HG03060 (cell line): ENCODE data around the gene KCNJ6.
"Not testable (repeated sequence)": the region's sequence is repeated elsewhere in the genome, so short reads cannot be mapped to it uniquely, and the experiment has no call there.

Experiments
- ATAC-seq: cut with Tn5 transposase; IDR thresholded peaks from one replicate; pipeline ENCODE4 v1.9.1; 2021; ENCODE audit warnings: low read depth, moderate number of reproducible peaks; ENCODE audit not compliant: unreplicated experiment

The KCNJ6 gene

GRCh38 chr21:37784591-37785318, 131.5 kb downstream of the KCNJ6 start:
- ATAC-seq, result no peak

GRCh38 chr21:37783016-37783415, 133.2 kb downstream of the KCNJ6 start:
- no peak for ATAC-seq

DNA sequence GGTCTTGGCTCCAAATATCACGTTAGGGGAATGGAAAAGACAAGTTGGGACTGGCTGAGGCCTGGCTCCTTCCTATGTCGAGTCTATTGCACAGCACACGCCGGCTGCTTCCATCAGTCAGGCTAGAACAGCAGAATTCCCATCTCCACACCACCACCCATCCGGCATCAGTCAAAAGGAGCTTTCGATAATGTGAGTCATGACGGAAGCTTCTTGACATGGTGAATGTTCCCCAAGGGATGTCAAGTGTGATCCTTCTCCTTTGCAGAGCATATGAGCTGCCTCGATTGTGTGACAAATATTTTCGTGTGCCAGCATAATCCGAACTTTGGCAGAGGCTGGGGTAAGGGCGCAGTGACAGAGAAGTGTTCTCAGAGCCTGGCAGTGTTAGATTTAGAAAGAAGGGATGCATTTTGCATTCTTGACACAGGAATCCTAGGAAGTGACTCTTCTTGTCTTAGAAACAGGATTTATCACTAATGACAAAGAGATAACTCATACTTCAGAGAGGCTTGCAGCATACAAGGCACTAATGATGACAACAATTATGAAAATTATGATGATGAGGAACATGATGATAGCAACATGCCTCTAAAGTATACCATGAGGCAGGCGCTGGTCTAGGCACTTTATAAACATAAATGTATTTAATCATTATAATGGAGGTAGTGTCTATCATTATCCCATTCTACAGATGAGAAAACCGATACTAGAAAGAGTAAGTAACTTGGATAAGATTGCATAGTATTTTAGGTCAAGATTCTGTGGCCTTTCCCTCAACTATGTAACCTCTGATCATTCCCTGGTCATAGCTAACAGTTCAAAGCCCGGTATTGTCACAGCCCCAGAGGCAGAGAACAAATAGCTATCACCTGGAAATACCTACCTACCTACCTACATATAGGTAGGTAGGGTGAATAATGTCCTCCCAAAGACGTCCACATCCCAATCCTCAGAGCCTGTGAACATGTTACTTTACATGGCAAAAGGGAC, 135.0 kb downstream of the KCNJ6 start:
- no peak for ATAC-seq

DNA sequence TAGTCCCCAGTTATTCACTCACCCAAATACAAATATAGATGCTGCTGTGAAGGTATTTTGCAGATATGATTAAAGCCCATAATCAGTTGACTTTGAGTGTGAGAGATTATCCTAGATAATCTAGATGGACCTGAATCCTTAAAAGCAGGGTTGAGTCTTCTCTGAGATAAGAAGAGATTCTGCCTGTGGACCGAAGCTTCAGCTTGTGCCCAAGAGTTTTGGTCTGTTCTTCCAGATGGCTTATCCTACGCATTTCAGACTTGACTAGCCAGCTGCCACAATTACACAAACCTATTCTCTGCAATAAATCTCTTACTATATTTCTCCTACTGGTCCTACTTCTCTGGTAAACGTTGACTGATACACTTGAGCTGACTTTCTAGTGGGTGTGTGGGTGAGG, 145.1 kb downstream of the KCNJ6 start:
- ATAC-seq, result no peak

GRCh38 chr21:37770461-37770860, 145.8 kb downstream of the KCNJ6 start:
- no peak for ATAC-seq

- no peak for ATAC-seq
These were observed 146.6 kb downstream of the KCNJ6 start for GRCh38 chr21:37769656-37770055.

GRCh38 chr21:37767984-37768383, 148.3 kb downstream of the KCNJ6 start:
- no peak for ATAC-seq

DNA sequence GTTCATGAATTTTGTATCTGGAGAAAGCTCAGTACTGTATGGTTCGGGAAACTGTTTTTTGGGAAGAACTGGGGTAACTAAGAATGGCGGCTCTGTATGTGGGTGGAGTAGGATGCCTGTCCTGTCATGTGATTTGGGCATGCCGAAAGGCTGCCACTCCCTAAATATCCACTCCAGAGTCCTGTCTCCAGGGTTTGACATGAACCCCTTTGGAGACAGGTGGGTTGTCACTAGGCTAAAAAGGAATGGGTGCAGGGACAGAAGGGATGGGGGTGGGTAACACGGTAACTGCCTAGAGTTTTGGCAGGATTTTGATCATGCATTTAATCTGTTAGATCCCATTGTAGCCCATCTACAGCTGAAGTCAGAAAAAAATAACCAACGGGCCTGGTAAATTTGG, 150.1 kb downstream of the KCNJ6 start:
- no peak for ATAC-seq

GRCh38 chr21:37765221-37765900, 150.9 kb downstream of the KCNJ6 start:
- ATAC-seq, result no peak

GRCh38 chr21:37764691-37765090, 151.6 kb downstream of the KCNJ6 start:
- no peak for ATAC-seq

GRCh38 chr21:37763298-37763697, 153.0 kb downstream of the KCNJ6 start:
- ATAC-seq, result no peak

DNA sequence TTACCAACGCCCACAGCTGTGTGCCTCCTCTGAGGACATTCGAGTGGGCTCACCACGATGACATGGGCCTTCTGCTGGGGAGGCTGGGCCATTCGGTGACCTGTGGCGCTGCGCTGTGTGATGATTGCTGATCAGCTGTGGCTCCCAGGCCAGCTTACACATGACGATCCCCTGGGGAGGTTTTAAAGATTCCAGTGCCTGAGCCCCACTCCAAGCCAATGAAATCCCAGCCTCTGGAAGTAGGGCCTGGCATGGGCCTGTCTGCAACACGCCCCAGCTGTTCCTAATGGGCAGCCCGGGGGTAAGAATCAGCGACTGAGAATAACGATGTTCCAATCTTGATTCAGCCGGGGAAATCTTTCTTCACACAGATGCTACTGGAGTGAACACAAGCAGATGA, 153.7 kb downstream of the KCNJ6 start:
- ATAC-seq, result no peak

DNA sequence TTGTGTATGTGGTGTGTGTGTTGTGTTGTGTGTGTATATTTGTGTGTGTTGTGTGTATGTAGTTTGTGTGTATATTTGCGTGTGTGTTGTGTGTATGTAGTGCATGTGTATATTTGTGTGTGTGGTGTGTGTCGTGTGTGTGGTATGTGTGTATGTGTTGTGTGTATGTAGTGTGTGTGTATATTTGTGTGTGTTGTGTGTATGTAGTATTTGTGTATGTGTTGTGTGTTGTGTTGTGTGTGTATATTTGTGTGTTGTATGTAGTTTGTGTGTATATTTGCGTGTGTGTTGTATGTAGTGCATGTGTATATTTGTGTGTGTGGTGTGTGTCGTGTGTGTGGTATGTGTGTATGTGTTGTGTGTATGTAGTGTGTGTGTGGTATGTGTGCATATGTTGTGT, 154.9 kb downstream of the KCNJ6 start:
- ATAC-seq, result not testable (repeated sequence)

DNA sequence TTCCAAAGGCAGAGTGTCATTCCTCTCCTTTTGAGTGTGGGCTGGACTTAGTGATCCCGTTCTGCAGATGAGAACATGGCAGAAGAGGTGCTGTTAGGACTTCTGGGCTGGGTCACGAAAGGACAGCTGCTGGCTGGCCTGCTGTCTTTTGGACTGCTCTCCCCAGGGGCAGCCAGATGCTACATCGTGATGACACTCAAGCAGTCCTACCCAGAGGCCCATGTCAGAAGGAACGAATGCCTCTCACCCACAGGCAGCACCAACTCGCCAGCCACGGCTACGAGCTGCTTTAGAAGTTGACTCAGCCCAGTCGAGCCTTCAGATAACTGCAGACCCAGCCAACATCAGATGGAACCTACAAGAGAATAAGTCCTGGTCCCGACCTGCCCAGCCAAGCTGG, 156.5 kb downstream of the KCNJ6 start:
- ATAC-seq, result no peak

- no peak for ATAC-seq
These were observed 157.3 kb downstream of the KCNJ6 start for GRCh38 chr21:37758982-37759381.

DNA sequence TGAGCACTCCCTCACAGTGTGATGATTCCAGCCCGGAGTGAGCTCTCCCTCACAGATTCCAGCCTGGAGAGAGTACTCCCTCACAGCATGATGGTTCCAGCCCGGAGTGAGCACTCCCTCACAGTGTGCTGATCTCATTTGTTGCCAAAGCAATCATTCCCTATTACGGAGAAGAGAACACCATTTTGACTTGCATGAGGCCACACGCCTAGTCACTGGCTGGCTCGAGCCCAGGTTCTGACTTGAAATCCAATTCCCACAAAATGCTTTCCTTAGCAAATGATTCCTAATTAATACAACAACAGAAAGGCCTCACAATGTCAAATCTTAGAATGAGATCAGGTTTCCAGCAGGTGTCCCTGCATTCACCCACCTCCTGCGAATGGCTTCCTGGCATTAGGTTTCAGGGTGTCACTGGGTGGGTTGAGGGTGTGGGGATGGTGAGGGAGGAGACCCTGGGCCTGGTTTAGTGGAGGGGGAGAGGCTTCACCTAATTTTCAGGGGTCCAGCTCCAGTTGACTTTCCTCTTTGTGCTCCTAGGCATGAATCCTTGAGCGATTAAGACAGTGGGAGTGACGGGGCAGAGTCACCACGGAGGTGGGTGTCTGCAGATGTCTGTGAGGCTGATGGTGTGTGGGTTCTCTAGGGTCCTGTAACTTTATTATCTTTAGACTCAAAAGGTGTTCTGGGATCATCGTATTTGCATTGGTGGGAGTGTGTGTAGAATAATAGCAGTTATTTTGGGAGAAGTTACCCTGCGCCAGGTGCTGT, 158.5 kb downstream of the KCNJ6 start:
- no peak for ATAC-seq

DNA sequence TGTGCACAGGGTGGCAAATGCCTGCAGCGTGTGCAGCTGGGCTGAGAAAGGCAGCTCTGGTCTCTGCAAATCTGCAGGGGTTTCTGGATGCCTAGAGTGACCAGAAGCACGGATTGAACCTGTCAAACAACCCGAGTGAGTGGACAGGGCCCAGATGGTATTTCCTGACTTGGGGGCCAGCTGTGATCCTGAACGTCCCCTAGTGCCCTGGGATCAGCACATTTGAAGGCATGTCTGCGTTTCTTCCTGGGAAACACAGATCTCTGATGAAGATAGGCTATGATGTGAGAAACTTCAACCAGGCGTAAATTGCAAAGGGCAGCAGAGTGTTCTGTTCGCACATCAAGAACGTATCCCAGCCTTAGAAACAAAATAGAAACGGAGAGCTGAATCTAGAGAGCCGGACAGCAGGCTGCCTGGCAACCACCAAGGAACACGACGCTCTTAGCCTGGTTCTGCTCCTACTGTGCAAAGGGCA, 163.1 kb downstream of the KCNJ6 start:
- ATAC-seq, result no peak

GRCh38 chr21:37751268-37751975, 164.8 kb downstream of the KCNJ6 start:
- no peak for ATAC-seq

GRCh38 chr21:37749132-37749531, 167.1 kb downstream of the KCNJ6 start:
- ATAC-seq, result no peak

GRCh38 chr21:37748351-37748750, 167.9 kb downstream of the KCNJ6 start:
- no peak for ATAC-seq
